Heart left ventricle (tissue), 16 donors: ENCODE results near the gene ANKRD28. TPM values are rescaled to one million over a fixed set of nuclear protein-coding genes. Genes with fewer than 3 reads are reported as not detected.

Experiments used
- ATAC-seq, 4 donors: fragments of 200-7000 bp; cut with Tn5 transposase; one replicate each; pipeline ENCODE4 v1.9.1; 2020 to 2022; ENCODE audit warnings: moderate library complexity in 4 of 4, mild to moderate bottlenecking in 3 of 4, moderate number of reproducible peaks in 1 of 4
- DNase-seq, 5 donors: peaks; one replicate each; pipeline ENCODE4 v3.0.0-alpha.2; 2020
- H3K27ac ChIP-seq, 12 donors: fragments of 200-600 bp; sonication (generic) in 4 of 12; one replicate each; pipeline versions ENCODE4 v1.5.0 to v1.8.0; 2016 to 2022; ENCODE audit warnings: mild to moderate bottlenecking in 2 of 12
- H3K27me3 ChIP-seq, 9 donors: fragments of 200-600 bp; sonication (generic) in 2 of 9; one replicate each; pipeline versions ENCODE4 v1.5.1 to v1.8.0; 2016 to 2022; ENCODE audit warnings: mild to moderate bottlenecking in 3 of 9
- H3K36me3 ChIP-seq, 9 donors: fragments of 200-600 bp; sonication (generic) in 2 of 9; one replicate each; pipeline versions ENCODE4 v1.5.0 to v1.8.0; 2018 to 2022; ENCODE audit warnings: mild to moderate bottlenecking in 2 of 9
- H3K4me1 ChIP-seq, 12 donors: fragments of 200-600 bp; sonication (generic) in 4 of 12; one replicate each; pipeline versions ENCODE4 v1.5.0 to v1.8.0; 2016 to 2022; ENCODE audit warnings: mild to moderate bottlenecking in 3 of 12
- H3K4me3 ChIP-seq, 12 donors: fragments of 200-600 bp; sonication (generic) in 4 of 12; one replicate each; pipeline versions ENCODE4 v1.5.0 to v1.8.0; 2017 to 2022; ENCODE audit warnings: mild to moderate bottlenecking in 9 of 12, moderate library complexity in 4 of 12
- H3K9me3 ChIP-seq, 12 donors: fragments of 200-600 bp; sonication (generic) in 4 of 12; one replicate each; pipeline versions ENCODE4 v1.5.0 to v1.8.0; 2016 to 2022; ENCODE audit warnings: mild to moderate bottlenecking in 1 of 12
- CTCF ChIP-seq, 12 donors: fragments of 200-600 bp; sonication (generic) in 4 of 12; IDR thresholded peaks; one replicate each; pipeline versions ENCODE4 v1.5.0 to v1.8.0; 2018 to 2022; ENCODE audit warnings: antibody characterized with exemption in 12 of 12, mild to moderate bottlenecking in 5 of 12
- POLR2A ChIP-seq, 2 donors: fragments of 450-650 bp; IDR thresholded peaks; one replicate each; pipeline ENCODE4 v1.6.1; 2017; ENCODE audit warnings: antibody characterized with exemption in 2 of 2, mild to moderate bottlenecking in 2 of 2, moderate library complexity in 2 of 2
- WGBS, 4 donors: extraction: QIAGEN DNeasy Blood & Tissue Kit in 2 of 4; methylation state at CpG; one replicate each; pipeline versions ENCODE4 v1.1.5 to v1.1.7; 2013 to 2018; 5-methylcytosine and 5-hydroxymethylcytosine counted together
- intact Hi-C, 10 donors: fragments of 100-400 bp; cut with DNase I; formaldehyde crosslinking; loops; one replicate each; pipeline versions ENCODE4 v1.11.1 to v1.14.2; 2022
- polyA plus RNA-seq, 2 donors: library from polyadenylated mRNA; stranded (reverse); fragments of 200-250 nt; gene quantifications; one replicate each; pipeline ENCODE4 v1.2.3, GENCODE V29; 2013
- total RNA-seq, 9 donors: library from RNA; depleted of rRNA in 2 of 9; stranded (reverse); fragments of >200 nt in 2 of 9; fragmentation: NEBNext Ultra II Directional in 3 of 9; extraction: Animal tissue kit (Norgen Biotek cat#: 25700) in 3 of 9; gene quantifications; one replicate each; pipeline versions ENCODE4 v1.1.0 to v1.2.4, GENCODE V29; 2016 to 2023
- donor health status: ischemic (EF 13 %, LVEDD 7.1; RV severe dilation, severe dysfunction).
- donor health status: healthy with polysubstance abuse.
- donor health status: DM: no; HTN: yes; CAD: no.
- donor health status: DM: no; HTN: no; CAD: no.
- donor health status: ischemic (EF 25% LVEDD 6.9; RV normal size, moderate dysfunction).
- donor health status: ischemic (EF 25% LVEDD 5.7; RV mildly dilated, moderate dysfunction).
- donor health status: healthy.
- donor health status: DM: yes; HTN: yes; CAD: no.
- donor health status: ischemic (EF 35%, LVEDD 5.7; RV mildly dilated, moderate dysfunction).
- donor health status: nonischemic (EF 11% LVEDD 7.7; RV severe dilation, severe dysfunction).
- donor health status: DM: yes; HTN: yes; CAD: no.
- donor health status: PGD.
- donor health status: ischemic (EF 29% LVEDD 5.4; RV normal size, mild dysfunction).
- donor health status: nonischemic (EF 23%, LVEDD 6.1; RV moderate dilation, normal function).

The ANKRD28 gene
- total and polyA plus RNA-seq, 11 donors, result 4.9 to 32.1 (median 24.3) TPM

GRCh38 chr3:15656342-15656741 is 141.4 kb downstream of the ANKRD28 start:
- H3K36me3 ChIP-seq, result no peaks in the 10 kb centered on the region
- no peak for TF ChIP-seq CTCF (IDR thresholded peaks at IDR 0.05)
- no peak for TF ChIP-seq POLR2A (IDR thresholded peaks at IDR 0.05)
- intact Hi-C loops, result no loop called here
- 76 to 93% (median 79%) methylated on average over 5 of the region's 5 CpGs for WGBS, 4 donors
- ATAC-seq, result no peak
- DNase-seq, result no peak
- peaks cover 0 to 2% (median 0%) of the 10 kb centered on the region in 12 donors for H3K4me1 ChIP-seq
- no peak overlapping the region for H3K27ac ChIP-seq
- H3K9me3 ChIP-seq, result peaks cover 0 to 28% (median 19%) of the 10 kb centered on the region in 12 donors
- H3K27me3 ChIP-seq, result no peaks in the 10 kb centered on the region
- H3K4me3 ChIP-seq, result no peak overlapping the region

GRCh38 chr3:15654891-15655290 is 142.9 kb downstream of the ANKRD28 start:
- Histone ChIP-seq H3K27ac (no peak overlapping the region), H3K27me3 (no peaks in the 10 kb centered on the region)
- no peak for ATAC-seq

GRCh38 chr3:15654127-15654526 is 143.7 kb downstream of the ANKRD28 start:
- ATAC-seq, result no peak
- intact Hi-C loops, result no loop called here
- DNase-seq, result no peak
- peaks cover 0 to 2% (median 0%) of the 10 kb centered on the region in 12 donors for H3K4me1 ChIP-seq
- no peak for TF ChIP-seq POLR2A (IDR thresholded peaks at IDR 0.05)
- TF ChIP-seq CTCF (IDR thresholded peaks at IDR 0.05), result no peak
- no peak overlapping the region for H3K27ac ChIP-seq
- no peaks in the 10 kb centered on the region for H3K27me3 ChIP-seq
- H3K9me3 ChIP-seq, result peaks cover 0 to 28% (median 19%) of the 10 kb centered on the region in 12 donors
- no peak overlapping the region for H3K4me3 ChIP-seq
- no peaks in the 10 kb centered on the region for H3K36me3 ChIP-seq

More at GRCh38 chr3:15654891-15655290, 142.9 kb downstream of the ANKRD28 start:
- TF ChIP-seq POLR2A (IDR thresholded peaks at IDR 0.05), result no peak
- 88 to 98% (median 93%) methylated on average over 9 of the region's 9 CpGs for WGBS, 4 donors
- Histone ChIP-seq H3K9me3 (peaks cover 0 to 28% (median 19%) of the 10 kb centered on the region in 12 donors), H3K4me1 (peaks cover 0 to 2% (median 0%) of the 10 kb centered on the region in 12 donors), H3K4me3 (no peak overlapping the region), H3K36me3 (no peaks in the 10 kb centered on the region)
- intact Hi-C loops, result no loop called here
- DNase-seq, result no peak

GRCh38 chr3:15653321-15653720 is 144.5 kb downstream of the ANKRD28 start:
- peaks cover 0 to 8% (median 0%) of the 10 kb centered on the region in 12 donors for H3K4me1 ChIP-seq
- intact Hi-C loops, result no loop called here
- H3K27ac ChIP-seq, result no peak overlapping the region
- H3K4me3 ChIP-seq, result no peak overlapping the region
- H3K36me3 ChIP-seq, result no peaks in the 10 kb centered on the region
- no peaks in the 10 kb centered on the region for H3K27me3 ChIP-seq
- peaks cover 0 to 28% (median 19%) of the 10 kb centered on the region in 12 donors for H3K9me3 ChIP-seq
- WGBS, 4 donors, result 95 to 99% (median 97%) methylated on average over 3 of the region's 3 CpGs
- no peak for ATAC-seq
- DNase-seq, result no peak
- TF ChIP-seq POLR2A (IDR thresholded peaks at IDR 0.05), result no peak
- no peak for TF ChIP-seq CTCF (IDR thresholded peaks at IDR 0.05)

- H3K27me3 ChIP-seq, result no peaks in the 10 kb centered on the region
- no peaks in the 10 kb centered on the region for H3K36me3 ChIP-seq
- TF ChIP-seq POLR2A (IDR thresholded peaks at IDR 0.05) (no peak), CTCF (IDR thresholded peaks at IDR 0.05) (no peak)
- no peak overlapping the region for H3K27ac ChIP-seq
- peaks cover 0 to 27% (median 16%) of the 10 kb centered on the region in 12 donors for H3K4me1 ChIP-seq
- intact Hi-C loops, result no loop called here
- DNase-seq (no peak), ATAC-seq (no peak)
- no peak overlapping the region for H3K4me3 ChIP-seq
- peaks cover 0 to 15% (median 8%) of the 10 kb centered on the region in 12 donors for H3K9me3 ChIP-seq
- 48 to 74% (median 56%) methylated on average over 8 of the region's 8 CpGs for WGBS, 4 donors
Observed at GRCh38 chr3:15651396-15651795, 146.4 kb downstream of the ANKRD28 start.
